NB4 (cell line): ENCODE results near the gene MASP1.
"Not testable (repeated sequence)": the region's sequence is repeated elsewhere in the genome, so short reads cannot be mapped to it uniquely, and the experiment has no call there.

Source experiments
- DNase-seq: peaks from one replicate; pipeline ENCODE4 v3.0.0; 2010; ENCODE audit warnings: low read depth
- H3K4me3 ChIP-seq: one replicate; pipeline ENCODE4 v1.5.1; 2011; ENCODE audit warnings: mild to moderate bottlenecking, low read depth, low read length, moderate library complexity
- CTCF ChIP-seq: IDR thresholded peaks from one replicate; pipeline ENCODE4 v1.5.1; 2012; ENCODE audit warnings: low read depth, low read length
- MAX ChIP-seq: IDR thresholded peaks from 2 replicates; pipeline ENCODE4 v1.6.1; 2011; ENCODE audit warnings: low read depth, low read length
- MYC ChIP-seq: IDR thresholded peaks from 2 replicates; pipeline ENCODE4 v1.6.1; 2011; ENCODE audit warnings: low read depth, low read length
- POLR2A ChIP-seq: IDR thresholded peaks from 2 replicates; pipeline ENCODE4 v1.6.1; 2011; ENCODE audit warnings: mild to moderate bottlenecking; ENCODE audit not compliant: insufficient read length; ENCODE audit errors: extremely low read depth

The MASP1 gene

GRCh38 chr3:187207062-187207461 lies 84.5 kb downstream of the MASP1 start:
- H3K4me3 ChIP-seq = no peak overlapping the region
- no peak for TF ChIP-seq MYC
- no peak for TF ChIP-seq POLR2A
- TF ChIP-seq CTCF = no peak
- no peak for TF ChIP-seq MAX
- no peak for DNase-seq

- TF ChIP-seq MYC (no peak), MAX (no peak), CTCF (no peak), POLR2A (no peak)
- H3K4me3 ChIP-seq = no peak overlapping the region
- DNase-seq = no peak
Measured at GRCh38 chr3:187205683-187206082, 85.9 kb downstream of the MASP1 start.

- not testable (repeated sequence) for DNase-seq
Measured at GRCh38 chr3:187199463-187200050, 92.0 kb downstream of the MASP1 start.

GRCh38 chr3:187198490-187198889 lies 93.0 kb downstream of the MASP1 start:
- DNase-seq = no peak
- H3K4me3 ChIP-seq = no peak overlapping the region
- TF ChIP-seq POLR2A (no peak), MYC (no peak), MAX (no peak), CTCF (no peak)

More at GRCh38 chr3:187199463-187200050, 92.0 kb downstream of the MASP1 start:
- H3K4me3 ChIP-seq = not testable (repeated sequence)

GRCh38 chr3:187197335-187197649 lies 94.2 kb downstream of the MASP1 start, which contains the start of gene RTP1:
Gene RTP1 (plus strand): TSS chr3:187197486. CDS start chr3:187197516, 30 bp downstream.
- TF ChIP-seq MAX = no peak
- TF ChIP-seq CTCF = no peak
- TF ChIP-seq POLR2A = no peak
- TF ChIP-seq MYC = no peak
- no peak for DNase-seq
- no peak within 1 kb of the TSS for H3K4me3 ChIP-seq

GRCh38 chr3:187196573-187197334 lies 94.8 kb downstream of the MASP1 start:
- H3K4me3 ChIP-seq = no peak overlapping the region
- TF ChIP-seq CTCF = no peak
- TF ChIP-seq POLR2A = no peak
- DNase-seq = no peak
